Subcutaneous adipose tissue (tissue), 4 donors: ENCODE results near the gene DTX4. TPM values are rescaled to one million over a fixed set of nuclear protein-coding genes. Genes with fewer than 3 reads are reported as not detected.

Source experiments
- total RNA-seq, 4 donors: library from RNA; depleted of rRNA; stranded (reverse); fragments of >200 nt; gene quantifications; one replicate each; pipeline ENCODE4 v1.1.0, GENCODE V29; 2016
- TF ChIP-seq, protein P1 (sequence below): fragments of 450-650 bp; IDR thresholded peaks from one replicate; pipeline ENCODE4 v1.5.1; 2016; ENCODE audit warnings: low read depth, mild to moderate bottlenecking, control low read depth, antibody characterized with exemption, moderate library complexity

The DTX4 gene
- 10 to 100 TPM in 3 of 4 donors, 1 to 10 TPM in 1; 7.9 to 30.6 (median 21.1) TPM for total RNA-seq

DNA sequence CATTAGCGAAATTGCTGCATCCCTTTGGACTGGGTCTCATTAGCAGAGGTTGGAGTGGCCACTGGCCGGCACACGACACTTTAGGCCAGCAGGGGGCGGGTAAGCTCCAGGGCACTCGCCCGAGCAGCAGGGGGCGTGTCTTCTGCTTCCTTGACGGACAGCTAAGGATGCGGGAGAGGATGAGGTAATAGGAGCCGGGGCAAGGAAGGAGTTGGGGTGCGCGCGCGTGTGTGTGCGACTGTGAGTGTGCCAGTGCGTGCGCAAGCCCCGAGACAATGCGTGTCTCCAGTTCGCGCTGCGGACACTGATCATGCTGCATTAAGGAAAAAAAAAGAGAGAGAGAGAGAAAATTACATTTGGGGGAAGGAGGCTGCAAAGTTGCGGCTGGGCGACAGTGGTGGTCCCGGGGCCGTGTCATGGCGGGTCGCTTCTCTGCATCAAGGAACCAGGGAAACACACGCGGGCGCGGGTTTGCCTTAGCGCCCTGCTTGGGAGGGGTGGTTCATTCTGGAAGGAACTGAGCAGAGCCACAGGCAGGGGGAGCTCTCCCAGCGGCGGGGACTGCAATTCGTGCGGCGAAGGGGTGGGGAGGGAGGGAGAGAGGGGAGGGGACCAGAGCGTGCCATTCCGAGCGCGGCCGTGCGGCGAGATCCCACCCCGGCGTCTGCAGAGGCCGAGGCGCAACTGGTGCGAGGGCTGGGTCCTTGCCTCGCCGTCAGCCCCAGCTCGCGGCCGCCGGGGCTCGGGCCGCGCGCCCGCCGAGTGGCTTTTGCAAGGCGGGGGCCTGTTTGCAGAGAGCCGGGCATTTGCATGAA is at the start of gene DTX4:
DTX4 (plus strand) TSS at position 625 of the 815 bp plus-strand sequence. CDS start 464 bp downstream, outside the sequence.
- TF ChIP-seq, protein P1, sequence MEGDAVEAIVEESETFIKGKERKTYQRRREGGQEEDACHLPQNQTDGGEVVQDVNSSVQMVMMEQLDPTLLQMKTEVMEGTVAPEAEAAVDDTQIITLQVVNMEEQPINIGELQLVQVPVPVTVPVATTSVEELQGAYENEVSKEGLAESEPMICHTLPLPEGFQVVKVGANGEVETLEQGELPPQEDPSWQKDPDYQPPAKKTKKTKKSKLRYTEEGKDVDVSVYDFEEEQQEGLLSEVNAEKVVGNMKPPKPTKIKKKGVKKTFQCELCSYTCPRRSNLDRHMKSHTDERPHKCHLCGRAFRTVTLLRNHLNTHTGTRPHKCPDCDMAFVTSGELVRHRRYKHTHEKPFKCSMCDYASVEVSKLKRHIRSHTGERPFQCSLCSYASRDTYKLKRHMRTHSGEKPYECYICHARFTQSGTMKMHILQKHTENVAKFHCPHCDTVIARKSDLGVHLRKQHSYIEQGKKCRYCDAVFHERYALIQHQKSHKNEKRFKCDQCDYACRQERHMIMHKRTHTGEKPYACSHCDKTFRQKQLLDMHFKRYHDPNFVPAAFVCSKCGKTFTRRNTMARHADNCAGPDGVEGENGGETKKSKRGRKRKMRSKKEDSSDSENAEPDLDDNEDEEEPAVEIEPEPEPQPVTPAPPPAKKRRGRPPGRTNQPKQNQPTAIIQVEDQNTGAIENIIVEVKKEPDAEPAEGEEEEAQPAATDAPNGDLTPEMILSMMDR, result no peak

GRCh38 chr11:59135648-59136461 is 36.1 kb upstream of the DTX4 start:
- TF ChIP-seq, protein P1, result no peak

- TF ChIP-seq, protein P1, result no peak
Observed at GRCh38 chr11:59137190-59137589, 34.7 kb upstream of the DTX4 start.

- TF ChIP-seq, protein P1, result no peak
Observed at GRCh38 chr11:59138643-59139042, 33.3 kb upstream of the DTX4 start.

DNA sequence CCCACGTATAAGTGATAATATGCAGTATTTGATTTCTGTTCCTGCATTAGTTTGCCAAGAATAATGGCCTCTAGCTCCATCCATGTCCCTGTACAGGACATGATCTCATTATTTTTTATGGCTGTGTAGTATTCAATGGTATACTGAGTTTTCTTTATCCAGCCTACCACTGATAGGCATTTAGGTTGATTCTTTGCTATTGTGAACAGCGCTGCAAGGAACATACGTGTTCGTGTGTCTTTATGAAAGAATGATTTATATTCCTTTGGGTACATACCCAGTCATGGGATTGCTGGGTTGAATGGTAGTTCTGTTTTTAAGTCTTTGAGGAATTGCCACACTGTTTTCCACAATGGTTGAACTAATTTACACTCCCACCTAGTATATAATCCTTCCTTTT is 30.7 kb upstream of the DTX4 start:
- TF ChIP-seq, protein P1, result no peak

GRCh38 chr11:59141673-59142460 is 30.1 kb upstream of the DTX4 start:
- TF ChIP-seq, protein P1, result no peak
